ENCODE results near the gene POC5.
"Not testable (repeated sequence)": the region's sequence is repeated elsewhere in the genome, so short reads cannot be mapped to it uniquely, and the experiment has no call there.

POC5 gene, protein sequence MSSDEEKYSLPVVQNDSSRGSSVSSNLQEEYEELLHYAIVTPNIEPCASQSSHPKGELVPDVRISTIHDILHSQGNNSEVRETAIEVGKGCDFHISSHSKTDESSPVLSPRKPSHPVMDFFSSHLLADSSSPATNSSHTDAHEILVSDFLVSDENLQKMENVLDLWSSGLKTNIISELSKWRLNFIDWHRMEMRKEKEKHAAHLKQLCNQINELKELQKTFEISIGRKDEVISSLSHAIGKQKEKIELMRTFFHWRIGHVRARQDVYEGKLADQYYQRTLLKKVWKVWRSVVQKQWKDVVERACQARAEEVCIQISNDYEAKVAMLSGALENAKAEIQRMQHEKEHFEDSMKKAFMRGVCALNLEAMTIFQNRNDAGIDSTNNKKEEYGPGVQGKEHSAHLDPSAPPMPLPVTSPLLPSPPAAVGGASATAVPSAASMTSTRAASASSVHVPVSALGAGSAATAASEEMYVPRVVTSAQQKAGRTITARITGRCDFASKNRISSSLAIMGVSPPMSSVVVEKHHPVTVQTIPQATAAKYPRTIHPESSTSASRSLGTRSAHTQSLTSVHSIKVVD

DNA sequence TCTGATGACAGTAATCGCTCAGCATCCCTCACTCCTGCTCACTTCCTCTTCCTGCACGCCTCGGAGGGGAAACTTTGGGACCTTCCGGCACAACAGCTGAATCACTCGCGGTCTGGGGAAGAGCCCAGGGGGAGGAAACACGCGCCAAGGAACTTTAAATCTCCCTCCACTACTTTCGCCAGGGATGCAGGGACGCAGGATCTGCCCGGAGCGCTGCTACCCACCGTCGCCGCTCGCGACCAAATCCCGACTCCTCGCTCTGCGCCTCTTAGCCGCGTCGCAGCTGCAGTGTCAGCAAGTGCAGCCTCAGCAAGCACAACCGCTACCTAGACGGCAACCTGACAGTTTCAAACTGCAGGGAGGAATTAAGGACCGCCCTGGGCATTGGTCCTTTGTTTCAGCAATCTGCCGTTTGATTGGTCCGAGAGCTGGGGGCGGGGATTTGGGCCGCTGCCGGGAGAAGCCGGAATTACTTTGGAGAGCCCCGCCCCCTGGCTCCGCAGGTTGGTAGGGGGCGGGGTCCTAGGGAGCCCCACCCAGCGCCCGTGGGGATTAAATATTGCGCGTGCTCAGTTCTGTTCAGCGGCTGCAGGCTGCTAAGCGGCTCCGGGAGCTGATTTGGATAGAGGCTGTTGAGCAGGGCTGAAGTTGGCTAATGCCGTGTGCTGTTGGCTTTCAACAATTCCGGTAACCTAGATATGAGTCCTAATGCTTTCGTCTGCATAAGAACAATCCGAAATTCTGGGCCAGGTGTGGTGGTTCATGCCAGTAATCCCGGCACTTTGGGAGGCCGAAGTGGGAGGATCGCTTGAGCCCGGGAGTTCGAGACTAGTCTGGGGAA, at the start of gene POC5:
Gene POC5 (minus strand): TSS at position 356 of the 841 bp plus-strand sequence. CDS start 4,500 bp downstream, outside the sequence.
- peak; percentile 96 for DNase-seq (ENCODE audit: low read depth)

- no peak for DNase-seq (ENCODE audit: low read depth)
These were observed 40.9 kb upstream of the POC5 start for GRCh38 chr5:75758116-75758515.

- no peak for DNase-seq (ENCODE audit: low read depth)
These were observed 39.7 kb upstream of the POC5 start for GRCh38 chr5:75756981-75757380.

DNA sequence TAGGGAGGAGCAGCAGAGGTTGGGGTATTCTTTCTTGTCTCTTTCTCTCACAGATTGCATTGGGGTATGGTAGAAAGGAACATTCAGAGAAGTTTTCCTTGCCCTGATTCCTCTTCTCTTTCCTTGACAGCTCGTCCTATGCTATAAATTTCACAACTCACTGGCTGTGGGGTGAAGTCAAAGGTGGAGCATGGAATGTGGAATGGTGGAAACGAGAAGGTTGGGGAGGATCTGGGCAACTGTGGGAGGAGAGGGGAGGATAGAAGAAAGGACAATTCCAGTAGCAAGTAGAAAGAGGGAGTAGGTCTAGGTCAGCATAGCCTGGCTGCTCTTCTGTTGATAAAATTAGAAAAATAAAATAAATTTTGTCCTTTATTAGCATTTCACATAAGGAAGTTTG, 39.0 kb upstream of the POC5 start:
- no peak for DNase-seq (ENCODE audit: low read depth)

GRCh38 chr5:75753182-75753581, 35.9 kb upstream of the POC5 start:
- DNase-seq (ENCODE audit: low read depth), result no peak

DNA sequence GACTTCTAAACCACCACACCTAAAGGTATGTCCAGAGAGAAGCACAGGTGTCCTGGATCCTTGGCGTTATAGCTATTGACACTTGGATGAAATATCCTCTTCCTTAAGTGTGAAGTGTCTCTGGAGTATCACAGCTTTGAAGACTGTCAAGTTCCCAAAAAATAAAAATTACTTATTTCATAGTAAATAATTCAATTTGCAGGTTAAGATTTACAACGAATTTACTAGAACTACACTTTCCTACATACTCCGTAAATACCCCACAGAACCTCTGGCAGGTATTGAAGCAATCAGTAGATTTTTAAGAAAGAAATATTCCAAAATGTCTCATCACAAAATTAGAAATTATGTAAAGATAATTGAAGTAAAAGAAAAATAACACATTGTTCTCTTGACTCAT, 27.1 kb upstream of the POC5 start:
- DNase-seq (ENCODE audit: low read depth), result no peak

- no peak for DNase-seq (ENCODE audit: low read depth)
These were observed 19.0 kb upstream of the POC5 start for GRCh38 chr5:75736273-75736672.

DNA sequence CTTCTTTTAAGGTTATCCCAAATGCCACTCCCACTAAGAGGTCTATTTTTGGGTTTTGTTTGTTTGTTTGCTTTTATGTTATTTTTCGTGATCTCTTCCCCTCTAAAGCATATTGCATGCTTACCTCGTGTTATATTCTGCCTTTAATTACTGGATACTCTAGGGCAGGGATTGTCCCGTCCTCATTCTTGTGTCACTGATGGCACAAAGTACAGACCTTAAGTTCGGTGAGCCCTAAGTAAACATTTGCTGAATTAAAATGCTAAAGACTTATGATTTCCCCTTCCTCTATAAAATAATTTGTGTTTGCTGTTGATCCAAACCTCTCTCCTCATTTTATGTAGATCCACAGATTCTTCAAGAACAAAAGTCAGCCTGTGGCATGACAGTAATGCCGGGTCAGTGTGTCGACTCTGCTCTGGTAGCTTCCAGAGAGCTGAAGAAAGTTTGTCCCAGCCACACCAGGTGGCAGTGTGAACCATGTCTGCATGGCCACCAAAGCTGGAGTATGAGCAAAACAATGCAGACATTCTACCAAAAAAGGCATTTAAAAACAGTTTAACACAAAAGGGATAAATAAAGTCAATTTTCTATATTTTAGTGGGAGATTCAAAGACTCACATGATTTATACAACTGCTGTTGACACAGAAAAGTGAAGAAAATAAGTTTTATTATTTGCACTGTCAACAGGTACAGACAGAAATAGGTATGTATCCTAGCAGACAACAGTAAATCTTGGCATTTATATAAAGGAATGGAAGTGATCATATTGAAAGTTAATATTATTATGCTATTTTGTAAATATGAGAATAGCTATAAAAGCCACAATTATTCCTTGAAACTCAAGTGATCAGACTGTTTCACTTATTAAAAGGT, 17.9 kb upstream of the POC5 start:
- no peak for DNase-seq (ENCODE audit: low read depth)

DNA sequence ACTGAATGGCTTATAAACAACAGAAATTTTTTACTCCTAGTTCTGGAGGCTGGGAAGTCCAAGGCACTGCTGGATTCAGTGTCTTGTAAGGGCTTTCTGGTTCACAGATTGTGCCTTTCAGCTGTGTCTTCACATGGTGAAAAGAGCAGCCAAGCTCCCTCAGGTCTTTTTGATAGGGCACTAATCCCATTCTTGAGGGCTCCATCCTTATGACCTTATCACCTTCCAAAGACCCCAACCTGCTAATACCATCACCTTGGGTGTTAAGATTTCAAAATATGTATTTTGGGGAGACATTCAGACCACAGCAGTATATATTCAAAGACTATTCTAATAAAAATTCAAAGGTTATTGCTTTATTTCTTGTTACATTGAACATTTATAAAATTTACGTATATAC, 16.5 kb upstream of the POC5 start:
- DNase-seq (ENCODE audit: low read depth), result no peak

GRCh38 chr5:75731515-75731914, 14.3 kb upstream of the POC5 start:
- DNase-seq (ENCODE audit: low read depth), result not testable (repeated sequence)

GRCh38 chr5:75729321-75729720, 12.1 kb upstream of the POC5 start:
- DNase-seq (ENCODE audit: low read depth), result no peak

- no peak for DNase-seq (ENCODE audit: low read depth)
These were observed 10.7 kb upstream of the POC5 start for GRCh38 chr5:75727931-75728330.

GRCh38 chr5:75726224-75726623, 9.0 kb upstream of the POC5 start:
- not testable (repeated sequence) for DNase-seq (ENCODE audit: low read depth)

GRCh38 chr5:75723378-75723777, 6.1 kb upstream of the POC5 start:
- DNase-seq (ENCODE audit: low read depth), result no peak

DNA sequence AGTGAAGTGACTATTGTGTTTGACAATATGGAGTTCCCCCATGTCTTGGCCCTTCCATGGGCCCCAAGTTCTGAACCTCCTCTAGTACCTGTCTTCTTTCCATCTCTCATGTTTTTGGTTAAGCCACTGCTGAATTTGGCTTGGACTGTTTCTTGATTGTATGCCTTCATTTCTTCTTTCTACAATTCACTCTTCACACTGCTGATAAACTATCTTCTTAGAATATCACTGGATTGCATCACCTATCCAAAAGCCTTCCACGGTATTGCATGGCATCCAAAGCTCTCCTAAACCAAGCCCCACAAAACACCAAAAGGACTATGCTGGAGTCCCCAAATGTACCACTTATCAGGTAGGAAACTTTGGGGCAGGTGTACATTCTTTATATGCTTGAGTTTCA, 4.3 kb upstream of the POC5 start:
- no peak for DNase-seq (ENCODE audit: low read depth)

DNA sequence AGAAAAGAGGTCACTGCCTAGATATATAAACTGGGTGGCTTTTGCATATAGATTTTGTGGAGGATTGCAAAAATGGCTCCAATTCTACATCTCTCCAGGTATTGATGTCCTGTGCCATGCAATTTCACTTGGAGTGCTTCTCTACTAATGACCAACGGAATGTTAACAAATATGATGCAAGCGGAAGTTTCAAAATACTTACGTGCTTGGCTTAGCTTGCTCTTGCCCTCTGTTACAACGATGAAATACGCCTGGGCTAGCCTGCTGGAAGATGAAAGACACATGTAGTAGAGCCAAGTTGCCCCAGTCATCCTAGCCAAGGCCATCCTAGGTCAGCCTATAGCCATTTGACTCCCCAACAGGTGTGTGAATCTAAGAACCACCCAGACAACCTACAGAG, 3.6 kb upstream of the POC5 start:
- no peak for DNase-seq (ENCODE audit: low read depth)

DNA sequence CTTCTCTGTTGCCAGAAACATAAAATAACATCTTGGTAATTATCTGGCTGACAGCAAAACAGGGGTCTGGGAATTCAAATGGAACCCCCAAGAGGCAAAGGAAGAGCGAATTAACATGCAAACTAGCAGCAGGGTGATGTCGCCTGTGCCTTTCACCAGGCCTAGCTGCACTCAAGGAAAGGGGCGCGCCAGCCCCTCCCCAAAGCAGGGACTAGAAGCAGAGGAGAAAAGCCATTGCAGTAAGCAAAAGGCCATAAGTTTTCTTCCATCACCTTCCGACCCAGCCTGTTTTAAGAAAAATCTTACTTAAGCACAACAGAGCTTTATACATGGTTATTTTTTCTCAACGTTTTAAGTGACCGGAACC, 539 bp downstream of the POC5 start:
- DNase-seq (ENCODE audit: low read depth), result no peak

- DNase-seq (ENCODE audit: low read depth), result no peak
These were observed 5.1 kb downstream of the POC5 start for GRCh38 chr5:75712091-75712490.

DNA sequence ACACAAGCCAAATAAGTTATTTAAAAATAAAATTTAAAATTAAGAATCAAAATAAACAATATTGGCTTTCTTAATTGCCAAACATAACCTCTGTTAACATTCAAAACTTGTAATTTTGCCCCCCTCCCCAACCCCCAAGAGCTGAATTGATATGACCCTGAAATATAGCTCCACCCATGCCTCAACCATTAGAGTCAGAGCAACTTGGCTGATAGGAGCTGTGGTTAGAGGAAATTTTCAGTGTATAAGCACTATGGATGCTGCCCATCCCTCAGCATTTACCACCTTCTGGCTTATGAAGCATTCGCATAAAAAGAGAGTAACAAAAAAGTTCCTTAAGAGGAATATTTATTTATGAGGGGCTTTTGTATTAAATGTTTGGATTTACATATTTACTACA, 6.1 kb downstream of the POC5 start:
- no peak for DNase-seq (ENCODE audit: low read depth)

- no peak for DNase-seq (ENCODE audit: low read depth)
These were observed 6.6 kb downstream of the POC5 start for GRCh38 chr5:75710637-75711036.

- DNase-seq (ENCODE audit: low read depth), result no peak
These were observed 9.2 kb downstream of the POC5 start for GRCh38 chr5:75707911-75708509.

- no peak for DNase-seq (ENCODE audit: low read depth)
These were observed 10.5 kb downstream of the POC5 start for GRCh38 chr5:75706775-75707174.

All from activated gamma-delta T cell treated with anti-CD3 and anti-CD28 coated beads, Interleukin-2, amount 50 U/mL, for 16 hours (primary cell).